Stimulated activated CD4-positive, alpha-beta T cell treated with anti-CD3 and anti-CD28 coated beads, Interleukin-15, amount 100 ng/mL, for 24 hours (primary cell): ENCODE results near the gene C12orf43.
A peak's percentile ranks its signal among the peaks of the same experiment; 100 is the strongest.
"Not testable (repeated sequence)": the region's sequence is repeated elsewhere in the genome, so short reads cannot be mapped to it uniquely, and the experiment has no call there.

Experiments
- DNase-seq: peaks from one replicate; pipeline ENCODE4 v3.0.0-alpha.2; 2020

C12orf43 gene, protein sequence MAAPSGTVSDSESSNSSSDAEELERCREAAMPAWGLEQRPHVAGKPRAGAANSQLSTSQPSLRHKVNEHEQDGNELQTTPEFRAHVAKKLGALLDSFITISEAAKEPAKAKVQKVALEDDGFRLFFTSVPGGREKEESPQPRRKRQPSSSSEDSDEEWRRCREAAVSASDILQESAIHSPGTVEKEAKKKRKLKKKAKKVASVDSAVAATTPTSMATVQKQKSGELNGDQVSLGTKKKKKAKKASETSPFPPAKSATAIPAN

DNA sequence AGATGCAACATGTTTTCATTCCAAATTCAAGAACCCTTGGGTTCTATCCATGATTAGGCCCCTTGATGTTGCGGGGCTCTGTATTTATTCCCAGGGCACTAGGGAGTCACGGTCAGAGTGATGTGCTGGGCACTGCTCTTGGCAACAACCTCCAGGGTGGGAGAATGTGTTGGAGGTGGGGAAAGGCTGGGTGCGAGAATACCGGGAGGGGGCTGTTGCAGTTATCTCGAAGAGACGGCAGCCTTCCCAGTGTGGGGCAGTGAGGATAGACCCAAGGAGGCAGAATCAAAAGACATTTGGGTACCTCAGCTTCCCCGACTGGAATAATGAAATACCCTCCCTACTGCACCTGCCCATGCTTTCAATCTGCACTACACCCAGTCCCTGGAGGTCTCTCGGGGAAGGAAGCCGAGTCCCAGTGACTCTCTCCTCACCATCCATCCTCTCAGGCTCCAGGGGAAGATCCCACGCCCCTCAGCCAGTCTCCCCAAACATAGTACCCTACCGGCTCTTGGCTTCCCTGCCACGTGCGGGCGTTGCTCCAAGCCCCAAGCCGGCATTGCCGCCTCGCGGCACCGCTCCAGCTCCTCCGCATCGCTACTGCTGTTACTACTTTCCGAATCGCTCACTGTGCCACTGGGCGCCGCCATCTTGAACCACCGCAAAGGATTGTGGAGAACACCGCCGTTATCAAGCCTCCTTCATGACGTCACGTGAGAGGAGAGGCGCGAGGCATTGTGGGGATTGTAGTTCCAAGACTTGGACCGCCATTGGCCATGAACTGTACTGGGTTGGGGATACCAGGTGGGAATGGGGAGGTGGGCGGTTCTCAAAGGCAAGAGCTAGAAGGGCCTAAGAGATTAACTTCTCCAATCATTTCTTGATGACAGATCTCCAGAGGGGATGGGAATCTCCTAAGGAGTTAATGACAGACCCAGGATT is at the start of gene C12orf43:
TSS of gene C12orf43 (minus strand) at position 663 of the 942 bp plus-strand sequence. CDS start at position 650, 13 bp downstream.
- DNase-seq, result peak; percentile 95

DNA sequence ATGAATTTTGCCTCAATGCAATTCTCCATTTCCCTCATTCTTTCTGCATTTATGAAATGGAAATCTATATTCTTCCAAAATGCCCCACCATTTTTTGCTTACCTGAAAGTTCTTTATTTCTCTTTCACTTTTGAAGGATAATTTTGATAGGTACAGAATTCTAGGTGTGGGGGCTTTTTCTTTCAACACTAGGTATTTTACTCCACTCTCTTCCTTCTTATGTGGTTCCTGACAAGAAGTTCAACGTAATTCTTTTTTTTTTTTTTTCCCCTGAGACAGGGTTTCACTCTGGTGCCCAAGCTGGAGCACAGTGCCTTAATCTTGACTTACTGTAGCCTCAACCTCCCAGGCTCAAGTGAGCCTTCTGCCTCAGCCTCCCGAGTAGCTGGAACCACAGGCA is 49.1 kb upstream of the C12orf43 start:
- DNase-seq, result no peak

- DNase-seq, result not testable (repeated sequence)
These were observed 48.3 kb upstream of the C12orf43 start for GRCh38 chr12:121064586-121064985.

- no peak for DNase-seq
These were observed 47.8 kb upstream of the C12orf43 start for GRCh38 chr12:121064116-121064515.

DNA sequence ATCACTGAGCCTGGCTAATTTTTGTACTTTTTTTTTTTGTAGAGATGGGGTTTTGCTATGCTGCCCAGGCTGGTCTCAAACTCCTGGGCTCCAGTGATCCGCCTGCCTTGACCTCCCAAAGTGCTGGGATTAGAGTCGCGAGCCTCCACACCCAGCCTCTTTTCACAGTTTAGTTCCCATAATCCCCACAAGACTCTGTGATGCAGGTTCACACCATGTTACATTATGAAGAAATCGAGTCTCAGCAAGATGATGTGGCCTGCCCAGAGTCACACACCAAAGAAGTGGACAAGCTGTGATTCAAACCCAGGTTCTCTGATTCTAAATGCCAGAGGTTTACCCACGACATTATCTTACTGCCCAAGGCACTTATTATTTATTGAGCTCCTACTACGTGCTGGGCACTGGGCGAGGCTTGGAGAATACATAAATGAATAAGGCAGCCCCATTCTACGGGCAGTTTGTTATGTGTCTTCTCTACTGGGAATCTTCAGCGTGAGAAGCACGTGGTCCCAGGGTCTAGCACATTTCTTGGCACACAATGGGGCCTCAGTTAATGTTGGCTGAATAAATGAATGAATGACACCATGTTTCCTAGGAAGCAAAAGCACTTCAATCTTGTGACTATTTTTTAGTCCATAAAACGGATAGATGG is 46.2 kb upstream of the C12orf43 start:
- no peak for DNase-seq

DNA sequence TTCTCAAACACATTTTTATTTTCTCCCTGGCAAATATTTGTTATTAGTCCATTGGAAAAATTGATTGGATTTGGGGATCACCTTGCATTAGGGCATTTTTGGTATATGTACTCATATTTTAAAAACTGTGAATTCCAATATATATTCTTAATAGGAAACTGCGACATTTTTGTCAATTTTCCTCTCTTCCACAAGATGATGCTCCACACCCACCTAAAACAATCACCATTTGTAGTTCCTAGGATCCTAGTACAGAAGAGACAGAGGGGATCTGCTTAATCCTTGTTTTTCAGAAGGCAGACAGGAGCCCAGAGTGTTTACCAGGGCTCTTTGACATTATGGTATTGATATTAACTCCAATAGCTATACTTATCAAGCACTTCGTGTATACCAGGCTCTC is 45.5 kb upstream of the C12orf43 start:
- DNase-seq, result no peak

- DNase-seq, result peak; percentile 53
These were observed 44.1 kb upstream of the C12orf43 start for GRCh38 chr12:121060149-121061001.

- DNase-seq, result no peak
These were observed 43.0 kb upstream of the C12orf43 start for GRCh38 chr12:121059031-121059898.

- no peak for DNase-seq
These were observed 41.5 kb upstream of the C12orf43 start for GRCh38 chr12:121057794-121058193.

GRCh38 chr12:121053706-121054105 is 37.4 kb upstream of the C12orf43 start:
- DNase-seq, result no peak

DNA sequence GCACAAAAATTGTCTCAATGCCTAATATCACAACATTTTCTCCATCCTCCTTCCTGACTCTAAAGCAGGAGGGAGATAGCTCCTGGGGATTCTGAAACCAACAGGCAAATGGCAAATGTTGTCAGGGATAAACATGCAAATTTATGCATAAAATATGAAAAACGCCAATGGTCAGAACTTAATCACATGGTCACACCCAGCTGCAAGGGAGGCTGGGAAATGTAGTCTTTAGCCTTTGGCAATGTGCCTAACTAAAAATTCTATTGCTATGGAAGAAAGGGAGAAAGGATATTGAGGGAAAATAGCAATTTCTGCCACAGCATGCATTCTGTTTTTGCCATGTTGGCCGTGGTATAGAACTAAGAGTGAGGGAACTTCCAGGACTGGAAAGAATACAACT is 34.4 kb upstream of the C12orf43 start:
- DNase-seq, result no peak

DNA sequence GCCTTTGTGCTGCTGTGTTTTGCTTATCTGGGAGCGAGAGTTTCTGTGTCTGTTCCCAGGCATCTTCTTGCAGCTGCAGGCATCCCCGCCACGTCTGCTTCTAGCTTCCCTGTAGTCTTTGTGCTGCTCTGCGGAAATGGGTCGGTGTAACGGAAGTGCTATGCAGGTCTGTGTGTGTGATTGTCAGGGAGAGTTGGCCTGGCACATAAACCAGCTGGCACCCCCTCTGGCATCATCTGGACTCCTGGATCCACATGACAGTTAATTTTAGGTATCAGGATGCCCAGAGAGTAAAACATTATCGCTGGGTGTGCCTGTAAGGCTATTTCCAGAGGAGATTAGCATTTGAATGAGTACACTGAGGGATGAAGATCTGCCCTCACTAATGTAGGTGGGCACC is 32.2 kb upstream of the C12orf43 start:
- no peak for DNase-seq

GRCh38 chr12:121047400-121047799 is 31.1 kb upstream of the C12orf43 start:
- DNase-seq, result not testable (repeated sequence)

DNA sequence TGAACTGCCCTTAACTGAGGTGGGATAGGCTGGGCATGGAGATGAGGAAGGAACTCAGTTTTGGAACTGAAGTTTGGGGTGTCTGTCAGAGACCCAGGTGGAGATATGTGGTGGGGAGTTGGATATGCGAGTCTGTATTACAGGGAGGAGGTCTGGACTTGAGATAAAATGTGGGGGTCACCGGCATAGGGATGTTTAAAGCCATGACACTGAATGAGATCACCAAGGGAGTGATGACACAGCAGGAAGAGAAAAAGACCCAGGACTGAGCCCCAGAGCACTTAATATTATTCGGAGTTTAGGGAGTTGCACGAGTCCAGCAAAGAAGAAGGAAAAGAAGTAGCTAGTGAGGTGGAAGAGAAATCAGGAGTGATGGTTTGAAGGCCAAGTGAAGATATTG is 26.8 kb upstream of the C12orf43 start:
- DNase-seq, result no peak

- DNase-seq, result peak; percentile 55
These were observed 22.8 kb upstream of the C12orf43 start, which contains the start of gene OASL for GRCh38 chr12:121038861-121039668. TSS of gene OASL (minus strand) at chr12:121039246. CDS start at chr12:121038971, 275 bp downstream.

GRCh38 chr12:121036810-121037326 is 20.6 kb upstream of the C12orf43 start:
- DNase-seq, result peak; percentile 65

DNA sequence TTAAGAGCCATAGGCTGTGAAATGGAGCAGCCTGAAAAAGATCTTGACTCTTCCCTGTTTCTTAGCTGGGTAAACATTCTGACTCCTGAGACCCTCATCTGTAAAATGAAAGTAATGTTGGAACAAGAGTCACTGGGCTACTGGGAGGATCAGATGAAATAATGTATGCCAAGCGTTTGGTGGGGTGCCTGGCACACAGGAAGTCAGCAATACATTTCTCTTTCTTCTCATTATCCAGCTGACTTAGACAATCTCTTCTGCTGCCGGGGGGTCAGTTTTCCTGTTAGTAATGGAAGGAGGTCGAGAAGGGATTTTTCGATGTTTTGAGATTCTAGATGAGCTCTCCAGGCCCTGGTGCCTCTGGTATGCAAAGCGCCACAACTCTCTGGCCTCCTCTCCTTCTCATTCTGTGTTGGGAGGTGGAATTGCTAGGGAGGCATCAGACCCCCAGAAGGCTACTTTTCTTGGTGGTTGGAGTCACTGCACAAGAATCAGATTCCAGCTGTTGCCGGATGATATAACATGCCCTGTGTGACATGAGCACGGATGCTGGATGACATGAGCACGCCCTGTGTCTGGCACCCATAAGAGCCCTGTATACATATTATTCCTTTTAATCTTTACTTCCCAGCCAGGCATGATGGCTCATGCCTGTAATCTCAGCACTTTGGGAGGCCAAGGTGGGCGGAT is 18.5 kb upstream of the C12orf43 start:
- DNase-seq, result no peak

DNA sequence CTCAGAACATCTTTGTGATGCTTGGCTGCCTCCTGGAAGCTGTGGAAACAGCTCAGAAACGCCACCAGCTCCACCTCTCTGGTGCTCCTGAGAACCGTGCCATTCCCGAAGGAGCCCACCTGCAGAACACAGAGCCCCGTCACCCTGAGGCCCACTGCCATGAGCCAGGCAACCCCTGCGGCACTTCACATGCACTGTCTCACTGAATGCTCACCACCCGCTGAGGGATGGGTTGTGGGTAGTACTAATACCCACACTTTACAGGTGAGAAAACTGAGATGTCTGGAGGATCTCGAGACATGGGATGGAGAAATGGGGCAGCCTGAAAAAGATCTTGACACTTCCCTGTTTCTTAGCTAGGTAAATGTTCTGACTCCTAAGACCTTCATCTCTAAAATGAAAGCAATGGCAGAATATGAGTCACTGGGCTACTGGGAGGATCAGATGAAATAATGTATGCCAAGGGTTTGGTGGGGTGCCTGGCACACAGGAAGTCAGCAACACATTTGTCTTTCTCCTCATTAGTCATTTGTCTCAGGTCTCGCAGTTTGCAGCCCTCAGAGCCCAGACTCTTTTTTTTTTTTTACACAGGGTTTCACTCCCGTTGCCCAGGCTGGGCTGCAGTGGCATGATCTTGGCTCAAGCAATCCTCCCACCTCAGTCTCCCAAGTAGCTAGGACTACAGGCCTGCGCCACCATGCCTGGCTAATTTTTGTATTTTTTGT is 17.5 kb upstream of the C12orf43 start:
- DNase-seq, result peak; percentile 68
